Measurements from ENCODE around the gene GALNT1. TPM values are rescaled to one million over a fixed set of nuclear protein-coding genes. Genes with fewer than 3 reads are reported as not detected.

The GALNT1 gene
- total RNA-seq, 4 donors from 2014 or later = 38.7 to 52.1 (median 46.8) TPM

- H3K4me1 ChIP-seq = peaks cover 0 to 38% (median 10%) of the 10 kb centered on the region in 3 donors
- ATAC-seq = peak; percentile 23
- peak overlapping the region; percentile 48 to 88 (median 78) for H3K27ac ChIP-seq
- 2 to 4% methylated on average over 14 to 17 of the region's 51 CpGs for whole genome bisulfite sequencing, 2 donors (ENCODE audit: low coverage in 1 of 2)
- no peaks in the 10 kb centered on the region for H3K9me3 ChIP-seq
- H3K36me3 ChIP-seq = no peaks in the 10 kb centered on the region
- H3K4me3 ChIP-seq = peak overlapping the region; percentile 65 to 89
- no peak for TF ChIP-seq EP300 (IDR thresholded peaks at IDR 0.05)
- TF ChIP-seq CTCF (IDR thresholded peaks at IDR 0.05) = no peak
- no peak for TF ChIP-seq POLR2AphosphoS5 (IDR thresholded peaks at IDR 0.05)
- TF ChIP-seq POLR2A (IDR thresholded peaks at IDR 0.05) = no peak
- no peaks in the 10 kb centered on the region for H3K27me3 ChIP-seq
Observed at GRCh38 chr18:35581898-35582641, 530 bp downstream of the GALNT1 start.

GRCh38 chr18:35582899-35583558 lies 1.5 kb downstream of the GALNT1 start:
- H3K27ac ChIP-seq = peak overlapping the region in 3 of 4 donors; percentile 71 to 88 (median 86)
- H3K9me3 ChIP-seq = peaks cover 0 to 9% (median 0%) of the 10 kb centered on the region in 3 donors
- no peak for ATAC-seq
- no peaks in the 10 kb centered on the region for H3K27me3 ChIP-seq
- peaks cover 0 to 38% (median 10%) of the 10 kb centered on the region in 3 donors for H3K4me1 ChIP-seq
- WGBS, 2 donors (ENCODE audit: low coverage in 1 of 2) = 49 to 77% methylated on average over 5 to 6 of the region's 6 CpGs
- no peak for TF ChIP-seq POLR2A (IDR thresholded peaks at IDR 0.05)
- no peak for TF ChIP-seq EP300 (IDR thresholded peaks at IDR 0.05)
- TF ChIP-seq POLR2AphosphoS5 (IDR thresholded peaks at IDR 0.05) = peak; percentile 36
- no peak for TF ChIP-seq CTCF (IDR thresholded peaks at IDR 0.05)
- peak overlapping the region; percentile 65 to 89 for H3K4me3 ChIP-seq
- no peaks in the 10 kb centered on the region for H3K36me3 ChIP-seq

- no peak for ATAC-seq
- 98 to 100% methylated on average over 3 to 5 of the region's 5 CpGs for WGBS, 2 donors (ENCODE audit: low coverage in 1 of 2)
- Histone ChIP-seq H3K4me3 (no peak overlapping the region), H3K4me1 (peaks cover 0 to 38% (median 10%) of the 10 kb centered on the region in 3 donors), H3K9me3 (peaks cover 0 to 15% (median 0%) of the 10 kb centered on the region in 3 donors), H3K36me3 (no peaks in the 10 kb centered on the region), H3K27me3 (no peaks in the 10 kb centered on the region), H3K27ac (no peak overlapping the region)
- TF ChIP-seq CTCF (IDR thresholded peaks at IDR 0.05) (no peak), POLR2A (IDR thresholded peaks at IDR 0.05) (no peak), POLR2AphosphoS5 (IDR thresholded peaks at IDR 0.05) (no peak), EP300 (IDR thresholded peaks at IDR 0.05) (no peak)
Observed at GRCh38 chr18:35584735-35585134, 3.2 kb downstream of the GALNT1 start.

- no peak for ATAC-seq
- H3K27ac ChIP-seq = no peak overlapping the region
- no peaks in the 10 kb centered on the region for H3K36me3 ChIP-seq
- H3K27me3 ChIP-seq = no peaks in the 10 kb centered on the region
- peaks cover 0 to 36% (median 10%) of the 10 kb centered on the region in 3 donors for H3K4me1 ChIP-seq
- no peak overlapping the region for H3K4me3 ChIP-seq
- H3K9me3 ChIP-seq = peaks cover 0 to 15% (median 0%) of the 10 kb centered on the region in 3 donors
- WGBS, 2 donors (ENCODE audit: low coverage in 1 of 2) = 100% methylated on average over 1 of the region's 1 CpG; no CpG with 5 or more reads in 1 of the 2 donors
- TF ChIP-seq EP300 (IDR thresholded peaks at IDR 0.05) = no peak
- no peak for TF ChIP-seq CTCF (IDR thresholded peaks at IDR 0.05)
- no peak for TF ChIP-seq POLR2AphosphoS5 (IDR thresholded peaks at IDR 0.05)
- no peak for TF ChIP-seq POLR2A (IDR thresholded peaks at IDR 0.05)
Observed at GRCh38 chr18:35585608-35586007, 4.1 kb downstream of the GALNT1 start.

Data from gastroesophageal sphincter (tissue), 4 donors.